GM21526 (cell line): ENCODE measurements around the gene WBP1.
"Not testable (repeated sequence)": the region's sequence is repeated elsewhere in the genome, so short reads cannot be mapped to it uniquely, and the experiment has no call there.

ENCODE experiments used
- ATAC-seq: cut with Tn5 transposase; IDR thresholded peaks from one replicate; pipeline ENCODE4 v1.9.1; 2021; ENCODE audit warnings: moderate library complexity; ENCODE audit not compliant: unreplicated experiment, low FRiP score

The WBP1 gene

DNA sequence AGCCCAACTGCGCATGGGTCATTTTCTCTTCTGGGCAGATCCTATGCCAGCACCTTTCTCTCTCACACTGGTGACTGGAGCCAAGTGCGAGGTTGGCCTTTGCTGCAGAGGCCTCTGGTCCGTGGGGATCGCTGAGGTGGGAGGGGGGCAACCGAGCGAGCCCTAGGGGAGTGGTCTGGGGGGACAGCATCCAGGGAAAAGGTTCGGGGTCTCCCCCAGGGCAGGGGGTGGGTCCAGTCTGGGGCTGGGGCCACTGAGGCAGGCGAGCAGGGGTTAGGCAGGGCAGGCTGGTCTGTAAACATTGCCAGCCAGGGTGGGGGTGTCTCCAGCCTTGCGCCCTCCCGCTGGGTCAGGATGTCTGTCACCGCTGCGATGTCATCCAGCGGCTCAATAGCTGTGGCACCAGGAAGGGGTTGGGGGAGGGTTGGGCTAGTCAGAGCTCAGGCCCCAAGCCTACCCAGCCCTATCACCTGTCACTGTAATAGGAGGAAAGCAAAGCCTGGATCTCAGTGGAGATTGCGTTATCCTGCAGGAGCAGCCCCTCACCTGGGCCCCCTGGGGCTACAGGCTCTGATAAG is 32.0 kb upstream of the WBP1 start:
- no peak for ATAC-seq

DNA sequence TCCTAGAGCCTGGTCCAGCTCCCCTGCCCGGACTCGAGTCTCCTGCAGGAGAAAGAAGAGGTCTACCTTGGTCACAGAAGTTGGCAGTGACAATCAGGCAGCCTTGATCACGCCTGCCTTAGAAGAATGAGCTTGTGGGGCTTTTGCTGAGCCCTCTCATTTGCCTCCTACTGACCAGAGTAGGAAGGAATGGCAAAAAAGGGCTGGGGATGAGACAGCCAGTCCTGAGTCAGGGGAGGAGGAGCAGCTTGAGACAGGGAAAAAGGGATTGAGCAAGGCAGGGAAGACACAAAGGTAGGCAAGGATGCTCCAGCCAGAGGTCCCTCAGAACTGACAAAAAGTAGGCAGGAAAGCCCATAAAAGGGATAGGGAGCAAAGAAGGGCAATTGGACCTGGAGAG is 30.7 kb upstream of the WBP1 start:
- no peak for ATAC-seq

DNA sequence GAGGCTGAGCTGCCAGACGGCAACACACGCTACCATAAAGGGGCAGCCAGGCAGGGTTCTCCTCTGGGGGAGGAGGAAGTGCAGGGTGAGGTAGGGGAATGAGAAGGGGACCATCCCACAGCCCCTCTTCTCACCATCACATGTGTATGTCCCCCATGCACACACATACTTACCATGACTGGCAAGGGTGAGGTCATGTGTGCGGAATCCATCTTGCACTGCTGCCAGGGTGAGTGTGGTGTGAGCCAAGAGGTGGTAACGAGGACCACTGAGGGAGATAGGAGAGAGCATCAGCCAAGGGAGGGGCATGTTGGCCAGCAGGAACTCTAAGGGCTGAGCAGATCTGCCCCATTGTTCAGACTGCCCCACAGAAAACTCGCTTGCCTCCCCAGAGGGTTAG is 29.6 kb upstream of the WBP1 start:
- no peak for ATAC-seq

DNA sequence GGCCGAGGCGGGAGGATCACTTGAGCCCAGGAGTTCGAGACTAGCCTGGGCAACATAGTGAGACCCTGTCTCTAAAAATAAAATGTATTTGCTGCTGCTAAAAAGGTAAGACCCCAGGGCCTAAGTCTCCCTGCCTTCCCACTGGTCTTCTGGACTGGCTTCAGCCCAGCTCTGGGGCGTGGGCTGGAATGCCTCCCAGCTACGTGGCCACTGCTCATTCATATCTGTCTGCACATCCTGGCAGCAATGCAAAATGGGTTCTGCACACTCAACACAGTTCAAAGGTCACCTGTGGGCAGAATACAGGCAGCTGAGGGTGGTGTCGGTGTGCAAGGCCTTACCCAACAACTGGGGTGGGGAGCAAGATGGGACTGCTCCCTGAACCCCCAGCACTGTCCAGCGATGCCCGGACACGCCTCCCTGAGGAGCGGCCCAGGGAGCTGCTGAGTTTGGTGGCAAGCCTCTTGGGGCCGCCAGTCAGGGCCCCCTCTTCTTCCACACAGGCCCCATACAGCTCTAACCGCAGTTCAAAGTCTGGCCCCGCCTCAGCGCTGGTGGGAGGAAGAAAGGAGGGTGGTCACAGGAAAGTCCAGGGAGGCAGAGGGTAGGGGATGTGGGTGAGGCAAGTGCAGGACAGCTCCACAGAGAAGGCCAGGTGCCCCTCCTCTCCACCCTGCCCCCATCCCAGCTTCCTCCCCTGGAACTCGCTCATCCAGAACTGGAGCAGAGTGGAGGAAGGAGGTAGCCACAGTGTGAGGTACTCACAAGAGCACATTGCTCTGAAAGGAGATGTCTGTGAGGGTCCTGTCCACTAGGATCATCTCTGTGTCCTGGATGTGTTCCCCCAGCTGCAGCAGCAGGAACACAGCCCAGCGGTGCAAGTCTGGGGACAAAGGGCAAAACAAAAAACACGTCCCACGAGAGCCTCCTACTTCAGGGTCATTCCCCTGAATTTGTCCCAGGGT is 28.5 kb upstream of the WBP1 start:
- no peak for ATAC-seq

DNA sequence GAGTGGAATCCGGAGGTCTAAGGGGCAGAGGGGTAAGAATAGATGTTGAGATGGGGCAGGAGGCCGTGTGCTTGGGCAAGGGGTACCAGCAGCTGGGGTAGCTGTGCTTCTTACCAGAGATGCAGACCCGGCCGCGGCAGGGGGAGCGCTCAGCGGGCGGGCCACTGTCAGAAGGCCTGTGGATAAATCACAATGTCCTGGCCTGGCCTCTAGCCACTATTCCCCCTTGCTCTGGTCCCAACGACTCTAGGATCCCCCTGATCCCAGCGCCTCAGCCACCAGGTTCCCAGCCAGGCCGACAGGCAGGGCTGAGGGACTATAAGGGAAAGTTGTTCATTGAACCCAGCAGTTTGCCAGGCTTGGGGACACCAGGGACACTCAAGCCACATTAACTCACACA is 27.7 kb upstream of the WBP1 start:
- no peak for ATAC-seq

DNA sequence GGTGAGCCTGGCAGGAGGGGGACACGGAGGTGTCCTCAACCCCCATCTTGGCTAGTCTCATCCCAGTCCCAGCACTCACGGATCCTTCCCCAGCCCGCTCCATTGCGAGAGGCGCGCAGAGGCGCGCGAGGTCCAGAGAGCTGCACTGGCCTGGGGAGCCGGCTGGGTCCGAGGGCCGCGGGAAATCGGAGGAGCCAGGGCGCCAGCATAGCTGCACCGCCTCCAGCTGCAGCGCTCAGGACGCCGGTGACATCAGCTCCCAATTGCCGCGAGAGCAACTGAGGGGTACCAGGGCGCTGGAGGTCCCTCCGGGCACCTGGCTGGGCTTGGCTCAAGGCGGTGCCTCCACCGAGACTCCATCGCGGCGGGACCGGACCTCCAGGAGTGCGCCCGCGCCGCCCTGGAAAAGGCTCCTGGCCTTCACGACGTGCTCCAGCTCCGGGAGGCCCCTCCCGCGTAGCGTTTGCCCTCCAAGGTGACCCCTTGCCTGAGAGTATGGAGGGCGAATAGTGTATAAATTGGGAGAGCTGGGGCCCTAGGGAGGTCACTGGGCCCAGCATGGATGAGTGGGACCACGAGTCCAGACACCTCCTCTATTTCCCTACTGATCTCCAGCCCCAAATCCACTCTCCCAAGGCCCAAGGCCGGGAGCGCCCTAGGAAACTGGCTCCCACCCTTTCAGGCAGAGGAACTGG is 22.0 kb upstream of the WBP1 start:
- no peak for ATAC-seq

GRCh38 chr2:74436848-74437695 is 21.2 kb upstream of the WBP1 start:
- ATAC-seq, result no peak

GRCh38 chr2:74438248-74438647 is 20.0 kb upstream of the WBP1 start:
- ATAC-seq, result no peak

GRCh38 chr2:74439373-74439772 is 18.9 kb upstream of the WBP1 start:
- no peak for ATAC-seq

DNA sequence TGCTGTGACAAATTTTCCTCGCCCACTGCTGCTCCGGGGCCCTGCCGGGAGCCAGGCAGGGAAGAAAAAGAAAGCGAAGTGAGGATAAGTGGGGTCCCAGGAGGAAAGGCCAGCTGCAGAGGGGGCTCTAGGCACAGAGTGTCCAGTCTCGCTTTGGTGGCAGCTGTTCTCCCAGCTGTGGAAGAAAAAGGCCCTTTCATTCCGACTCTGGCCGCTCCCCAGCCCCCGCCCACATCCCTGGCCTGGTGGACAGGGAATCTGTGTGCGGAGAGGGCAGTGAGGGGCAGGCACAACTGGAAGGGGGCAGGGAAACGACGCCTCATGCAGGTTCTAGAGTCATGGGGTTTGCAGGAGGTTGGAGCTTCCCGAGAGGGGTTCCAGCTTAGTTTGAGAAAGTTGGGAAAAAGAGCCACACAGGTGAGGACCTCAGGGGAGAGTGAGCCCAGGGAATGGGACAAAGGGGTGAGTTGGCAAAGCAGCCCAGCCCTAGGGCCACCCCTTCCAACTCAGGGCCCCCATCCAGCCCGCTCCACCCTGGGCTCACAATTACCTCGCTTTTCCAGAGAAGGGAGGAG is 18.3 kb upstream of the WBP1 start:
- no peak for ATAC-seq

DNA sequence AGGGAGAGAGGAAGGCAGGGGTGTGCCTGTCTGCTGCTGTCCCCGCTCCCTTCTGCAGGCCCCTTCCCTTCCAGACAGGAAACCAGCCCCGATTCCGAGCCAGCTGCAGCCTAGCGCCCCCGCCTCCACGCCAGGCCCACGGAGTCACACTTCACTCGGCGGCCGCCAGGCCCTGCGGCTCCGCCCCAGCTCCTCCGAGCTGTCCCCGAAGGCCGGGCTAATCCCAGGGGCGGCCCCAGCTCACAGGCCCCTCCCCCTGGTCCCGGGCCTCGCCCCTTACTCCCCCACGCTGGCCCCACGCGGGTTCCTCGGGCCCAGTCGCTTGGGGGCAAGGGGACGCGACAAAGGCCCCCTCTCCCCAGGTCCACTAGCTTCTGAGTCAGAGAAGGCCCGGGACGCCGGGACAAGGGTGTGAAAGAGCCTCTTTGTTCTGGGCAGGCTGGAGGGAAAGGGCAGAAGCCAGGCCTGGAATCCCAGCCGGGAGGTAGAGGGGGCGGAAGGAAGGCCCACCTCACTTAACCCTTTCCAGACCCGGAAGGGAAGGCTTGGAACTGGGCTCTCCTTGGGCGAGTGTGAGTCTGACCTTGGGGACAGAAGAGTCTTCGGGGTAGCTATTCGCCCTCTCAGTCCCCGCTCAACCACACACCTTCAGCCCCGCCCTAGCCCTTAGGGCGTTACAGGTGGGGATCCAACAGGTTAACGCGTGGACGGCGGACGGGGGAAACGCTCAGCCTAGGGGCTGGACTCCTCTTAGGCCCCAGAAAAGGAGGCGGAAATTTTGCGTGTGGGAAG is 17.7 kb upstream of the WBP1 start:
- peak; percentile 74 for ATAC-seq

GRCh38 chr2:74441170-74441689 is 17.0 kb upstream of the WBP1 start:
- no peak for ATAC-seq

DNA sequence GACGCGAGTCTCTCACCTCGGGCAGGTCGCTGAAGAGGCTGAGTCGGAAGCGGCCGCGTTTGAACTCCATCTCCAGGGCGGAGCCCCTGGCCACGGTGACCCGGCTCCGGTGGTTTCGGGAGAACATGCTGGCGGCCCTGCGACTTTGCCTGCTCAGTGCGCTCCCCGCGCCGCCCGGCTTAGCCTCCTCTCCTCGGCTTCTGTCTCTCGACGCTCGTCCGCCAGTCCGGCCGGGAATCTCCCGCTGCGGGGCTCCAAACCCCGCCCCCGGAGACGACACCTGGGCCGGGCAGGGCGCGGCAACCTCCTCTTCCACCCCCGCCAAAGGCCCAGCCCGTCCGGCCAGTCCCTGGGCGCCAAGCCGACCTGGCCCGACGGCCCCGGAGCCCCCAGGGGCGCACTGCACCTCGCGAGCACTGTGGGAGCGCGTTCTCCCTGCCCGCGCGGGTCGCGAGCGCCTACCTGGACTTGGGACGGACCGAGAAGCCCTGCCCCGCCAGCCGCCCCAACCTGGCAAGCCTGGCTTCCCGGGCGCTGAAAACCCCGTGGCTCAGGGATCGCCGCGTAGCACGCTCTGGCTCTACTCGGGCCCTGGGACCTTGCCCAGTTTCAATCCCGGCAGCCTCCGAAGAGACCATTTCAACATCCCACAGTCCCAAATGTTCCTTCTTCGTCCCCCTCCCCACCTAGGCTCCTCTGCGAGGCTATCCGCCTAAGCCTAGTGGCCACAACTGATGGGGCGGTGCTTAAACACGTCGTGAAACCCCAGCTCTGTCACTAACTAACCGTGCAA is 16.4 kb upstream of the WBP1 start, which contains the start of gene RTKN:
TSS of gene RTKN (minus strand) at position 248 of the 793 bp plus-strand sequence. CDS start at position 127, 121 bp downstream.
- ATAC-seq, result no peak

DNA sequence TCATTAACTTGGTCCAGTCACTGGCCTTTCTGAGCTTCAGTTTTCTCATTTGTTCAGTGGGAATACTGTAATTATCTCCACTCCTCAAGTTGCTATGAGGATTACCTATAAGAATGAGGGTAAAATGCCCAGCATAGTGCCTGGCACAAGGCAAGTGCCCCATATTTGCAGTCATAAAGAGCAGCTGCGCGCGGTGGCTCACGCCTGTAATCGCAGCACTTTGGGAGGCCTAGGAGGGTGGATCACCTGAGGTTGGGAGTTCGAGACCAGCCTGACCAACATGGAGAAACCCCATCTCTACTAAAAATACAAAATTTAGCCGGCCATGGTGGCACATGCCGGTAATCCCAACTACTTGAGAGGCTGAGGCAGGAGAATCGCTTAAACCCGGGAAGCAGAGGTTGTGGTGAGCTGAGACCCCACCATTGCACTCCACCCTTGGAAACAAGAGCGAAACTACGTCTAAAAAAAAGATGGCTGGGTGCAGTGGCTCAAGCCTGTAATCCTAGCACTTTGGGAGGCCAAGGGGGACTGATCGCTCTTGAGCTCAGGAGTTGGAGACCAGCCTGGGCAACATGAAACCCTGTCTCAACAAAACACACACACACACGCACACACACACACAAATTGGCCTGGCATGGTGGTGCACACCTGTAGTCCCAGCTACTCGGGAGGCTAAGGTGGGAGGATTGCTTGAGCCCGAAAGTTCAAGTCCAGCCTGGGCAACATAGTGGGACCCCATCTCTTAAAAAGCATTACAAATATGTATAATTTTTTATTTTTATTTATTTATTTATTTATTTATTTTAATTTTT is 15.5 kb upstream of the WBP1 start:
- ATAC-seq, result not testable (repeated sequence)

- no peak for ATAC-seq
Observed at GRCh38 chr2:74444498-74445318, 13.5 kb upstream of the WBP1 start.

DNA sequence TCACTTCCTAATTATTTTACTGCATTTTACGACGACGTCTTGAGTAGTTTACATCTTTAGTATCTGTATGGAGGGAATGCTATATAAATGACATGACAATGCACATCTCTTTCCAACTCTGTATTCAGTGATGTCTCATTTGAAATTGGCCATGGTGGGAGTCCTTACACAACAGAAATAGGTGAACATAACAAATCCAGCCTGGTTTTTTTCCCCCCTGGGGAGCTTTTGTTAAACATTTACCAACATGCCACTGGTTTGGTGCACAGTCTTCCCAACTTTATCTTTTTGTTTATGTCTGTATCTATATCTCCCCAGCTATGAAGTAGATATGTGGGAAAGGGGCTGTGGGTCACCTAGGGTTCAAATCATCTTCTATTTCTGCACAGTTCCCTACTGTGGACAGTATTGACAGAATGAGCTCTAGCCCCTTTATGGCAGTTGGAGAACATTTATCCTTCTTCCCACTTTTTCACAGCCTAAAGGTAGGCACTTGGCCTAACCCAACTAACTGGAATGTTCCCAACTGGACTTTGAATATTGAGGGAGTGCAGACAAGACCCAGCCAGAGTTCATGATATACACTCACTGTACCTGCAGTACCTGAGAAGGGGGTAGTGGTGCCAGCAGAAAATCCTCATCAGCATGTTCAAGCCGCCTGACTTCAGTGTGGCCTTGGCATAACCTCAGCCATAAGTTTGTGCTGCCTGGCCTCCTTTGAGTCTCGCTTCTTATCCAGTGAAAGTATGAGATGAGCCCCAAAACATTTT is 10.8 kb upstream of the WBP1 start:
- no peak for ATAC-seq
